HG02610 (cell line): Measurements from ENCODE around the gene KIAA1586.
"Not testable (repeated sequence)": the region's sequence is repeated elsewhere in the genome, so short reads cannot be mapped to it uniquely, and the experiment has no call there.

Experiments
- ATAC-seq: cut with Tn5 transposase; IDR thresholded peaks from one replicate; pipeline ENCODE4 v1.9.1; 2021; ENCODE audit warnings: mild to moderate bottlenecking, moderate library complexity; ENCODE audit not compliant: unreplicated experiment

Gene KIAA1586

DNA sequence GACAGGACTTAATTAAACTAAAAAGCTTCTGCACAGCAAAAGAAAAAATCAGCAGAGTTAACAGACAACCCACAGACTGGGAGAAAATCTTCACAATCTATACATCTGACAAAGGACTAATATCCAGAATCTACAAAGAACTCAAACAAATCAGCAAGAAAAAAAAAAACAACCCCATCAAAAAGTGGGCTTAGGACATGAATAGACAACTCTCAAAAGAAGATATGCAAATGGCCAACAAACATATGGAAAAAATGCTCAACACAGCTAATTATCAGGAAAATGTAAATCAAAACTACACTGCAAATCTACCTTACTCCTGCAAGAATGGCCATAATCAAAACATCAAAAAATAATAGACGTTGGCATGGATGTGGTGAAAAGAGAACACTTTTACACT is 2.4 kb upstream of the KIAA1586 start:
- ATAC-seq: not testable (repeated sequence)

DNA sequence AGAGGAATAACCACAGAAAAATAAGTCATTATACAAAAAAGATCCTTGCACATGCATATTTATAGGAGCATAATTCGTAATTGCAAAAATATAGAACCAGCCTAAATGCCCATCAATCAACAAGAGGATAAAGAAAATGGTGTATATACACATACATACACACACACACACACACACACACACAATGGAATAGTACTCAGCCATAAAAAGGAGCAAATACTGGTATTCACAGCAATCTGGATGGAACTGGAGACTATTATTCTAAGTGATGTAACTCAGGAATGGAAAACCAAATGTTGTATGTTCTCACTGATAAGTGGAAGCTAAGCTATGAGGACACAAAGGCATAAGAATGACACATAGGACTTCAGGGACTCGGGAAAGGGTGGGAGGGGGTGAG is 1.9 kb upstream of the KIAA1586 start:
- no peak for ATAC-seq

DNA sequence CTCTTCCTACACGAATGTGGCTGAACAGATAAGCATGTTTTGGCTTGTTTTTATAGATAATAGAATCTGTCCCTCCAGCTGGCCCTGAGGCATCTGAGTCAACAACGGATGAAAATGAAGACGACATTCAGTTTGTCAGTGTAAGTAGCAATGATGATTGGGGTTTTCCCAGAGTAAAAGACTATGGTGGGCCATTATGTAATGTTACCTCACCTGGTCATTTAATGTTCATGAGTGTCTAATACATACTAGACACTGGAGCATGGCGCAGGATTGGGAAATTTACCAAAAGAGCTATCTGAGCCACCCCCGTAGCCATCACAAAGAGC is 728 bp downstream of the KIAA1586 start:
- peak; percentile 42 for ATAC-seq

DNA sequence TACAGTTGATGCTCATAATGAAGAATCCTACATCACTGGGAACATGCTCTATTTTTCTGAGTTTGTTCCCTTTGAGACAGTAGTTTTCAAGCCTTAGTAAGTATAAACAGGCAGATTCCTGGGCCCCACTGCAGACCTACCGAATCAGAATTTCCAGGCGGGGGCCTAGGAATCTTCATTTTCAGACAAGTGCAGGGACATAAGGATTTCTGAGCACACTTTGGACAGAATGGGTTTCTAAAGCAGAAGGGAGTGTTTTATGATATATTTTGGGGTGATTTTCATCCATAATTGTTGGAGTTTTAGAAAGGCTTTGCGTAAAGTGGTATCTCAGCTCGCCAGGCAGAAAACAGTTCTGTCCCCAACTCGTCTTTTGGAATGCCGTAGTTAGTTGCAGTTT is 1.4 kb downstream of the KIAA1586 start:
- not testable (repeated sequence) for ATAC-seq

DNA sequence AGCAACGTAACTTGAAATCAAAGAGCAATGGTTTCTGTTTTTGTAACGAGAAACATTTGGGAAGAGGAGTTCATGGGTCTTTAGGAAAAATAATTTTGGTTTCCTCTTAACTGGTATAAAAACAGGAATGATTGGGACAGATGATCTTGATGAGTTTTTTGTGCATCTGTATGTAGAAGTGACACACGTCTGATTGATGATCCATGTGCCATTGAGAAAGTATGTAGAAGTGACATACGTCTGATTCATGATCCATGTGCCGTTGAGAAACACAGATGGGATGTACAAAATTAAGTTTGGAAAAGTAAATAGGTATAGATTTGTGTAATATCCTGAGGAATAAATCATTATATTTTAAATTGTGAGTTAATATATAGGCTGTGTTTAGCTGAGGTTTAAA is 2.1 kb downstream of the KIAA1586 start:
- ATAC-seq: no peak

DNA sequence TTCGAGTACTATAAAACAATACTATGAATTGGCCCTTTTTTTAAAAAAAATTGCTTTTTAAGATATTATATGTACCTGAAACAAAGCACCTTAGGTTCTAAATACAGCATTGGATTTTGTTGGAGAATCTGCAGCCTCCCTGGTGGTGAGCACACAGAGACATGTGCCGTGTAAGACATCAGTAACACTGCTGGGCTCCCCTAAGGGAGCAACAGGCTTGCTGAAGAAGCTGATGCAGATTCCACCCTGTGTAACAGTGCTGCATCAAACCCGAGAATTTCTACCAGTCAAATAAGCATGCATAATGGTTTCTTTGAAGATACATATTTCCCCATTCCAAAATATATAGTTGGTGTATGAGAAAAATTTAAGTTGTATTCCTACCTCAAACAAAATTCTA is 17.4 kb downstream of the KIAA1586 start:
- ATAC-seq: no peak

DNA sequence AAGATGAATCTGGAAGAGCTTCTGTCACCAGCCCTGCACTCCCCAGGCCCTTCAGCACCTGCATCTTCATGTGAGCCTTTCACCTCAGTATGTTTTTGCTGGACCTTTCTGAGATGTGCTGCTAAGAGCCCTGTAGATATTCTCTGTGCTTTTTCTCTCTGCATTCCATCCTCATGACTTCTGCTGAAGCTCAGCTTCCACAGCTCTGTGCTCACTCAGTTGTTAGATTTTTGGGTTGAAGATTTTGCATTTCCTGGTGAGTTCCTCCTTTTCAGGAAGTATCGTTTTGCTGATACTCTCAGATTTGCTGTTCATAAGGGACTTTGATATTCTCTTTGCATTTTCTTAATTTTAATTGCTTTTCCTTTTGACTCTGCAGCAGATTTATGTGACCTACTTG is 18.3 kb downstream of the KIAA1586 start:
- no peak for ATAC-seq

DNA sequence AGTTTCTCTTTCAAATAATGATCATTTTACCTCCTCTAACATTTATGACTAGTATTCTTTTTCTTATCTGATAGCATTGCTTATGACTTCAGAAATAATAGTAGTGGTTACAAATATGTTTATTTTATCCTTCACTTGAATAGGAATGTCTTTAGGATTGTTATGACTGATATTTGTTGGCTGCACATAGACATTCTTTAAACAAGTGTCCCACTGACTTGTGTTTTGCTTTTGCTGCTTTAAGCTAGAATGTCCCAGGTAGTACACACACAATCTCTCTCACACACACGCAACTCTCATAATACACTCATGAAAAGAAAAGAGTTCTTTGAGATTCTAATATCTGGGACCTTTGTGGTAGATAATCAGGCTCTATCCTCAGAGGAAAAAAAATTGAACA is 21.6 kb downstream of the KIAA1586 start:
- ATAC-seq: no peak

DNA sequence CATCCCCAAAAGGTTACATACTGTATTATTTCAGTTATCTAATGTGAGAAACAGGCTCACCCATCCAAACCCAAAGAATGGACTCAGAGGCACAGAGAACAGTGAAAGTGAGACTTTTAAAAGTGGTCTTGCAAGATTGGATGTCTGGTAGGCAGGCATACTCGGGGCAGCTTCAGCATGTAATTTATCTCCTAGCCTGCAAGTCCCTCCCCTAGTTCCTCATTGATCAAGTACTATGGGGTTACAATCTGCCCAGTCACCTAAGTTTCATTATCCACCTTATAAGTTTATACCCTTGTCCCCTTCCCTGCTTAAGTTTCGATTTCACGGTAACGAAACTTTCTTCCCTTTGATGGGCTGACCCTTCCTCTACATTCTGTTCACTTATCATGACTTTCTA is 22.7 kb downstream of the KIAA1586 start:
- ATAC-seq: no peak

DNA sequence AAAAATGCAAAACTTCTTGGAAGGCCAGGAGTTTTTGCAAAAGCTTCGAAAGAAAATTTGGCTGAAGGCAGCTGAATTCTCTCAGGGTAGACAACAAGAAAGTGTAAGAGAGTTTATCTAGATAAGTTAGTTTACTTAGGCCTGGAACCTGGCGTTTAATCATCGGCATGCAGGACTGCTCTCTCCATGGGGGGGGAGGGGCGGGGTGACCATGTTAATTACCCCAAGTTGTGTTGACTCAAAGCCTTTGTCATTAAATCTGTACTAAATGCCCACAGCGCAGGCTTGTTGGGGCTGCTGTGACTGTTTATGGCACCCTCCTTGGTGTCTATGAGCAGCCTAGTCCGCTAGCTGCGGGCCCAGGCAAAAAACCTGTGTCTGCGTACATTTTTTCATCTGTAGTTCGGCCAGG is 23.4 kb downstream of the KIAA1586 start:
- no peak for ATAC-seq

DNA sequence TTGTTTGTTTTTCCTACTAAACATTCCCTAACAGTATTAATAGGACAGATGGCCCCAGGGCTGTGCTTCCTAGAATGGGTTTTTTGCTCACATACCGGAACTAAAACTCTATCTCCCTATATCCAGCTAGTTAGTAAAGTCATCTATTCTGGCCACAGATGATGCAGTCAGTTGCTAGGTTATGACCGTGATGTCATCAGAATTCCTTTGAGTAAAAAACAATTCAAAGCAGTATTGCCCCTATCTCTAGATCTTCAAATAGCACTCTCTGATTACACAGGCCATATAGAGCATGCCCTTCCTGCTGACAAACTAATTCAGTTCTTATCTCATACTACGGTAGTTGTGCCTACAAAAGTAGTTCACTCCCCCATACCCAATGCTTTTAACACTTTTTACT is 25.6 kb downstream of the KIAA1586 start:
- ATAC-seq: no peak

DNA sequence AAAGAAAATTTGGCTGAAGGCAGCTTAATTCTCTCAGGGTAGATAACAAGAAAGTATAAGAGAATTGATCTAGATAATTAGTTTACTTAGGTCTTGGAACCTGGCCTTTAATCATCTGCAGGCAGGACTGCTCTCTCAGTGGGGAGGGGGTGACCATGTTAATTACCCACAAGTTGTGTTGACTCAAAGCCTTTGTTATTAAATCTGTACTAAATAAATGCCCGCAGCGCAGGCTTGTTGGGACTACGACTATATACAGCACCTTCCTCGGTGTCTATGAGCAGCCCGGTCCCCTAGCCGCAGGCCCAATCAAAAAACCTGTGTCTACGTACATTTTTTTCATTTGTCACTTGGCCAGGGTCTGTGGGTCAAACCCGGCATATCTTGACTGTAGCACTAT is 27.9 kb downstream of the KIAA1586 start:
- ATAC-seq: no peak

DNA sequence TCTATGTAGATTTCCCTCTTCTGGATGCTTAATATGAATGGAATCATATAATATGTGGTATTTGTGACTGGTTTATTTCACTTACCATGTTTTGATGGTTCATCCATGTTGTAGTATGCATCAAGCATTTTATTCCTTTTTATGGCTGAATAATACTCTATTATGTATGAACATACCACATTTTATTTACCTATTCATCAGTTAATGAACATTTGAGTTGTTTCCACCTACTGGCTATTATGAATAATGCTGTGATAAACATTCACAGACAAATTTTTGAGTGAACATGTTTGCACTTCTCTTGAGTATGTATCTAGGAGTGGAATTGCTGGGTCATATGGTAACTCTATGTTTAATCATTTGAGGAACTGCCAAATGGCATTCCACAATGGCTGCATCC is 28.6 kb downstream of the KIAA1586 start:
- ATAC-seq: no peak

DNA sequence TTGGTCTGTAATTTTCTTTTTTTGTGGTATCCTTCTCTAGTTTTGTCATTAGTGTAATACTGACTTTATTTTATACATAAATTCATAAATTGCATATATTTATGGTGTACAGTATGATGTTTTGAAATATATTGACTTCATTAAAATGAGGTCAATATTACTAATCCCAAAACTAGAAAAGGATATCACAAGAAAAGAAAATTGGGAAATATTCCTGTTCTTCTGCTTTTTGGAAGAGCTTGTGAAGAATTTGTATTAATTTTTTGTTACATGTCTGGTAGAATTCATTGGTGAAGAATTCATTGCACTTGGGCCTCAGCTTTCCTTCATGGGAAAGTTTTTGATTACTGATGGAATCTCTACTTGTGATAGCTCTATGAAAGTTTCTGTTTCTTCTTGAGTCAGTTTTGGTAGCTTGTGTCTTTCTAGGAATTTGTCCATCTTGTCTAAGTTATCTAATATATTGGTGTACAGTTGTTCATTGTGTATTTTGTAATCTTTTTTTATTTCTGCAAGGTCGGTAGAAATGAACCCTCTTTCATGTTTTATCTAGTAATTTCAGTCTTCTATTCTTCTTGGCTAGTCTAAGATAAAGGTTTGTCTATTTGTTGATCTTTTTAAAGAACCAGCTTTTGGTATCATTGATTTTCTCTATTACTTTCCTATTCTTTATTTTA is 32.2 kb downstream of the KIAA1586 start:
- ATAC-seq: no peak

DNA sequence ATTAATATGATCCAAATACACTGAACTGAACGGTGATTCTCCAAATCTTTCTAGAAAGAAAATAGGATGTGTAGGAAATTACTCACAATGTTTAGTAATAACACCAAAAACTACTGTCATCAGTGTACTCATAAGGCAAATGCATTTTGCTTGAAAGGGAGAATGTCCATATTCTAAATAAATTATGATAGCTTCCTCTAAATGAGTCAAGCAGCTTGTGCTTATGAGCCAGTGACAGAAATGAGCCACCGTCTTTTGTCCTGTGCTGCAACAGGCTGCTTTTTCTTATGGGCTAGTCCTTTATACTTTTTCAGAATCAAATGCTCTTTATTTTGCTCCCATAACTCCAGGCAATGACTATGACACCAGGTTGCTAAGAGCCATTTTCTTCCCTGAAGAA is 39.0 kb downstream of the KIAA1586 start:
- ATAC-seq: no peak

DNA sequence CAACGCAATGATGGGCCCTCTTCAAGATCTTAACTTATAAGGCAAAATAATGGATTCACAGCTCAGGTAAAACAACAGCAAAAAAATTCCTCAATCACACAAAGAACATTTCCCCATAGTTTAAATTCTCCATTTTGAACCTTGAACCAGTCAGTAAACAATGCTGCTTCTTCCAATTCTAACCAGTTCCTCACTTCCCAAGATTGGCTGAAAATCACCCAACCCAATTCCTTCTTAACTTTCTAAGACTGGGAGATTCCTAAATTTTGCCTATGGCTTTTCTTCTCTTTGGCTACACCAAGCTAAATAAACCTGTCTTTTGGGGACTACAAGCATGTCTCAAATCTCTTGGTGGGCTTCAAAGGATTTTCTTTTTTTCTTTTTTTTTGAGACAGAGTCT is 40.4 kb downstream of the KIAA1586 start:
- ATAC-seq: no peak

DNA sequence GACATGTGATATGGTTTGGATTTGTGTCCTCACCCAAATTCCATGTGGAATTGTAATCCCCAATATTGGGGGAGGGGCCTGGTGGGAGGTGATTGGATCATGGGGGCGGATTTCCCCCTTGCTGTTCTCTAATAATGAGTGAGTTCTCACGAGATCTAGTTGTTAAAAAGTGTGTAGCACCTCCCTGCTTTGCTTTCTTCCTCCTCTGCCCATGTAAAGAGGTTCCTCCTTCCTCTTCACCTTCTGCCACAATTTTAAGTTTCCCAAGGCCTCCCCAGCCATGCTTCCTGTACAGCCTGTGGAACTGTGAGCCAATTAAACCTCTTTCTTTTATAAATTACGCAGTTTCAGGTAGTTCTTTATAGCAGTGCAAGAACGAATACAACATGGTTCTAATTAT is 41.4 kb downstream of the KIAA1586 start:
- ATAC-seq: no peak

DNA sequence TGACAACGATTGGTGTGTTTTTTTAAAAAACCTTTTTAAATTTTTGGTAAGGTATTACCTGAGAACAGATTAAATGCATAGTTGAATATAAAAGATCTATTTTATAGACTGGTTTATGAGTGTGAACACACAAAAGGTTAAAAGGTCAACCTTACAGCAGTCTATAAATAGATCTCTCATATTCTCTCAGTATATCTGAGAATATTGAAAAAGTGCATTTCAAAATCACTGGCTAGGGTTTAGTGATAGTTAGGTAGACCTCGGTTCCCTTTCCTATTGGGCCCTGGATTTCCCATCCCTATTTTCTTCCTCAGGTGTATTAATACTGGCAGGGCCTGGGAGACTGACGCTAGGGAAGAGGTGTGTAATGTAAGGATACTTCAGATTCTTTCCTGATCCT is 42.8 kb downstream of the KIAA1586 start:
- ATAC-seq: no peak

DNA sequence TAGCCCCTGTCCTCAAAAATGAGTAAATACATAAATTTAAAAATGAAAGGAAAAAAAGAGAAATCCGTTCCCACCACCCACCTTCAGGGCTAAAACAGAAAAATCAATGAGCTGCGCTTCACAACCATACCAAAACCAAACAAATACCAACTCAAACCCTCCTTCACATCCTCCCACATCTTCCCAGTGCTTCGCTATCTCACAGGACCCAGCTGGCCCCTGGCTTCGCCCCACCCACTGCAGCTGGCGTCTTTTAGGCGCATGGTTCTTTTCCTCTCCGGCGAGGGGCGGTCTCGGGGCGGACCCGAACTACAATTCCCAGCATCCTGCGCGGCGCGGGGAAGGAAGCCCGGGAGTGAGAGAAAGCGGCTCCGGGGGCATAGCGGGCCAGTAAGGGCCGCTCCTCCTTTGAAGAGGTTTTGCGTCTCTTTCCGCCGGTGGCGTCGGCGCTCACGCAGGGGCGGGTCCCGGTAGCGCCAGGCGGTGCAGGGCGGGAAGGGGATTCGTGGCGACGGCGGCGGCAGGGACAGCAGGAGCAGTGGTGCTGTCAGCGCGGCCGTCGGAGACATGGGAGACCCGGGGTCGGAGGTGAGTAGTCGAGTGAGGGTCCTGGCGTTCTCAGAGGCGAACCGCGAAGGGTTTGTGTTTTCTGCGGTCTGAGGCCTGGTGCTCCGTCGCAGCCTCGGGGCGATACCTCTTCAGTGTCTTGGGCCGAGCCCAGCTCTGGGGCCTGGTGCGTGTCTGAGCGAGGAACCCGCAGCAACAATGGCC is 43.4 kb downstream of the KIAA1586 start, which contains the start of gene ZNF451:
Gene ZNF451, plus strand, starts transcription at position 502 of the 771 bp plus-strand sequence. Its CDS starts 66 bp downstream, at position 568.
- ATAC-seq: peak; percentile 94

DNA sequence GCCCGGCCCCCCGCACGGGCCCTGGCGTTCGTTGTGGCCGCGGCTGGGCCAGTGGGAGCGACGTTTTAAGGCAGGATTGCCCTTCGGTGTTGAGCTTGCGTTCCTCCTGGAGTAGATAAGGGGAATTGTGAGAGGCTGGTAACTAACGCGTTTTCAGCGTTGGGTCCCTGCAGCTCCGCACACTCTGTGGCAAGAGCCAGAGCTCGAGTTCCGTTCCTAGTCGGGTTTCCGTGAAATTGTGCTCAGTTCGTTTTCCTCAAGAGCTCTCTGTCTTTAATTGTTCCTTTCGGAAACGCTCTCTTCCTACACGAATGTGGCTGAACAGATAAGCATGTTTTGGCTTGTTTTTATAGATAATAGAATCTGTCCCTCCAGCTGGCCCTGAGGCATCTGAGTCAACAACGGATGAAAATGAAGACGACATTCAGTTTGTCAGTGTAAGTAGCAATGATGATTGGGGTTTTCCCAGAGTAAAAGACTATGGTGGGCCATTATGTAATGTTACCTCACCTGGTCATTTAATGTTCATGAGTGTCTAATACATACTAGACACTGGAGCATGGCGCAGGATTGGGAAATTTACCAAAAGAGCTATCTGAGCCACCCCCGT is 44.1 kb downstream of the KIAA1586 start:
- peak; percentile 17 for ATAC-seq

DNA sequence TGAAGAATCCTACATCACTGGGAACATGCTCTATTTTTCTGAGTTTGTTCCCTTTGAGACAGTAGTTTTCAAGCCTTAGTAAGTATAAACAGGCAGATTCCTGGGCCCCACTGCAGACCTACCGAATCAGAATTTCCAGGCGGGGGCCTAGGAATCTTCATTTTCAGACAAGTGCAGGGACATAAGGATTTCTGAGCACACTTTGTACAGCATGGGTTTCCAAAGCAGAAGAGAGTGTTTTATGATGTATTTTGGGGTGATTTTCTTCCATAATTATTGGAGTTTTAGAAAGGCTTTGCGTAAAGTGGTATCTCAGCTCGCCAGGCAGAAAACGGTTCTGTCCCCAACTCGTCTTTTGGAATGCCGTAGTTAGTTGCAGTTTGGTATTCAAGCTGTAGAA is 44.9 kb downstream of the KIAA1586 start:
- ATAC-seq: not testable (repeated sequence)

DNA sequence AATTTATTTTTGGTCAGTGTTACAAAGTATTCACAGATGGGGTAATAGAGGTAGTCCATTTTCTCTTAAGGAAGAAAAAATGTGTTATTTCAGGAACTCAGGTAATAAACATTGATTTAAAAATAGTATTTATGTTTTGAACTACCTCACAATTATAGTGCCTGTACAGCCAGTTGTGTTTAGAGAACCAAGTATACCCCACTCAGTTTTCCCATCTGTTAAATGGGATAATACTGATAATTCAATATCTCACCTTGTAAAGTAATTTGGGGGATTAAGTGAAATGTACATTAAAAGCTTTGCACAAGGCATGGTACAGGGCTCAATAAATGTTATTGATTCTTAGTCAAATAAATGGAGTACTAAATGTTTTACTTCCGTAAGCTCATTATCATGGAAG is 48.2 kb downstream of the KIAA1586 start:
- ATAC-seq: no peak
